IMR-90 (cell line): Measurements from ENCODE around the gene BCAS1. TPM values are rescaled to one million over a fixed set of nuclear protein-coding genes. Genes with fewer than 3 reads are reported as not detected.

Experiments
- ATAC-seq: fragments of 200-7000 bp; cut with Tn5 transposase; 2 replicates; pipeline ENCODE4 v1.9.1; 2020; ENCODE audit warnings: low read depth, mild to moderate bottlenecking, moderate library complexity
- BruUV-seq: library from RNA; stranded (reverse); fragments of 400-500 nt; replicated peaks from 2 replicates; lab custom pipeline; 2021; lab: Mats Ljungman, UMichigan
- CTCF ChIA-PET: fragments of 300-600 bp; formaldehyde crosslinking; extraction: SDS; loops from one replicate; lab custom pipeline; 2021; ENCODE audit warnings: antibody characterized with exemption; lab: Yijun Ruan, JAX
- POLR2A ChIA-PET: fragments of 300-600 bp; sonication (Branson Sonifier 250); formaldehyde crosslinking; loops from one replicate; lab custom pipeline; 2022; ENCODE audit warnings: antibody characterized with exemption; ENCODE audit not compliant: unreplicated experiment; lab: Charles Lee
- DNase-seq: peaks from one replicate; pipeline ENCODE4 v3.0.0; 2013
- H2AFZ ChIP-seq: replicated peaks from 2 replicates; pipeline ENCODE3; 2013; ENCODE audit warnings: low read length, mild to moderate bottlenecking; ENCODE audit not compliant: poor library complexity
- H2AK5ac ChIP-seq: 2 replicates; pipeline ENCODE4 v1.6.1; 2013; ENCODE audit warnings: low read depth, low read length, inconsistent platforms
- H2AK9ac ChIP-seq: replicated peaks from 2 replicates; pipeline ENCODE3; 2013; ENCODE audit warnings: mild to moderate bottlenecking, low read depth, low read length, moderate library complexity; ENCODE audit not compliant: poor library complexity
- H2BK120ac ChIP-seq: 2 replicates; pipeline ENCODE4 v1.6.1; 2013; ENCODE audit warnings: low read depth, low read length, inconsistent platforms
- H2BK15ac ChIP-seq: 3 replicates; pipeline ENCODE4 v1.6.1; 2013; ENCODE audit warnings: low read depth, low read length, inconsistent platforms
- H2BK20ac ChIP-seq: 2 replicates; pipeline ENCODE4 v1.6.1; 2013; ENCODE audit warnings: low read depth, mild to moderate bottlenecking, inconsistent platforms, low read length, moderate library complexity
- H2BK5ac ChIP-seq: 2 replicates; pipeline ENCODE4 v1.6.1; 2013; ENCODE audit warnings: mild to moderate bottlenecking, low read depth, low read length, inconsistent platforms; ENCODE audit not compliant: poor library complexity, severe bottlenecking
- H3K14ac ChIP-seq: replicated peaks from 2 replicates; pipeline ENCODE4 v1.6.1; 2013; ENCODE audit warnings: low read depth, low read length, inconsistent platforms
- H3K18ac ChIP-seq: 2 replicates; pipeline ENCODE4 v1.6.1; 2013; ENCODE audit warnings: low read depth, low read length, control low read depth
- H3K23ac ChIP-seq: 2 replicates; pipeline ENCODE4 v1.6.1; 2013; ENCODE audit warnings: low read depth, low read length, inconsistent platforms
- H3K27ac ChIP-seq: 2 replicates; pipeline ENCODE4 v1.5.1; 2013; ENCODE audit warnings: mild to moderate bottlenecking, control low read depth, low read length; ENCODE audit not compliant: insufficient read depth
- H3K27me3 ChIP-seq: 2 replicates; pipeline ENCODE4 v1.6.1; 2013; ENCODE audit warnings: low read length; ENCODE audit not compliant: control insufficient read depth, insufficient read depth
- H3K36me3 ChIP-seq: 2 replicates; pipeline ENCODE4 v1.6.1; 2013; ENCODE audit warnings: low read length, mixed read lengths; ENCODE audit not compliant: control insufficient read depth, insufficient read depth
- H3K4ac ChIP-seq: 2 replicates; pipeline ENCODE4 v1.6.1; 2013; ENCODE audit warnings: low read depth, low read length, inconsistent platforms
- H3K4me1 ChIP-seq: 2 replicates; pipeline ENCODE4 v1.6.1; 2013; ENCODE audit warnings: low read length, mixed read lengths; ENCODE audit not compliant: control insufficient read depth, insufficient read depth
- H3K4me2 ChIP-seq: 2 replicates; pipeline ENCODE4 v1.6.1; 2013; ENCODE audit warnings: low read depth, mild to moderate bottlenecking, control low read depth, low read length, moderate library complexity
- H3K4me3 ChIP-seq: 2 replicates; pipeline ENCODE4 v1.5.1; 2013; ENCODE audit warnings: low read depth, mild to moderate bottlenecking, control low read depth, low read length, moderate library complexity; ENCODE audit not compliant: insufficient read depth
- H3K56ac ChIP-seq: 2 replicates; pipeline ENCODE4 v1.6.1; 2013; ENCODE audit warnings: low read length, inconsistent platforms; ENCODE audit not compliant: insufficient read depth; ENCODE audit errors: extremely low read depth
- H3K79me1 ChIP-seq, 2 experiments: 2 replicates each; pipeline ENCODE4 v1.6.1; 2013; ENCODE audit warnings: low read length in 2 of 2, inconsistent platforms in 1 of 2, low read depth in 1 of 2
- H3K9ac ChIP-seq: 2 replicates; pipeline ENCODE4 v1.6.1; 2013; ENCODE audit warnings: low read depth, low read length, control low read depth
- H3K9me1 ChIP-seq: 2 replicates; pipeline ENCODE4 v1.6.1; 2013; ENCODE audit warnings: low read length, inconsistent platforms; ENCODE audit not compliant: insufficient read depth
- H3K9me3 ChIP-seq: 2 replicates; pipeline ENCODE4 v1.6.1; 2013; ENCODE audit warnings: low read length; ENCODE audit not compliant: control insufficient read depth, insufficient read depth
- H4K20me1 ChIP-seq: 2 replicates; pipeline ENCODE4 v1.6.1; 2013; ENCODE audit warnings: low read length, inconsistent platforms; ENCODE audit not compliant: insufficient read depth
- H4K5ac ChIP-seq: 2 replicates; pipeline ENCODE4 v1.6.1; 2013; ENCODE audit warnings: mild to moderate bottlenecking, low read depth, low read length, control low read depth
- H4K8ac ChIP-seq, 2 experiments: 2 replicates each; pipeline ENCODE4 v1.6.1; 2013; ENCODE audit warnings: low read depth in 2 of 2, low read length in 2 of 2, control low read depth in 1 of 2, inconsistent platforms in 1 of 2
- H4K91ac ChIP-seq: 2 replicates; pipeline ENCODE4 v1.6.1; 2013; ENCODE audit warnings: low read depth, low read length, inconsistent platforms; ENCODE audit not compliant: insufficient read depth
- CEBPB ChIP-seq: IDR thresholded peaks from 2 replicates; pipeline ENCODE4 v1.6.1; 2012; ENCODE audit warnings: low read depth, low read length, improper control_type of control experiment
- FOS ChIP-seq: fragments of 150-350 bp; IDR thresholded peaks from 2 replicates; pipeline ENCODE4 v1.6.1; 2016; ENCODE audit warnings: low read depth, low read length
- MAFK ChIP-seq: IDR thresholded peaks from 2 replicates; pipeline ENCODE4 v1.6.1; 2012; ENCODE audit warnings: low read depth, low read length, improper control_type of control experiment
- MAZ ChIP-seq: IDR thresholded peaks from 2 replicates; pipeline ENCODE4 v1.6.1; 2012; ENCODE audit warnings: low read depth, mild to moderate bottlenecking, low read length, improper control_type of control experiment, moderate library complexity, borderline replicate concordance
- NFE2L2 ChIP-seq: fragments of 150-350 bp; IDR thresholded peaks from 2 replicates; pipeline ENCODE4 v1.6.1; 2016; ENCODE audit warnings: low read depth, mild to moderate bottlenecking, low read length
- RAD21 ChIP-seq: IDR thresholded peaks from 2 replicates; pipeline ENCODE4 v1.6.1; 2012; ENCODE audit warnings: low read length, improper control_type of control experiment
- WGBS, 2 experiments: methylation state at CpG; one replicate each; pipeline versions ENCODE4 v1.1.5 to v1.1.7; 2013; ENCODE audit warnings: missing lambda C conversion rate in 2 of 2; ENCODE audit not compliant: insufficient read length in 1 of 2; ENCODE audit errors: extremely low coverage in 2 of 2; 5-methylcytosine and 5-hydroxymethylcytosine counted together
- dilution Hi-C: fragments of 300-500 bp; cut with HindIII; formaldehyde crosslinking; loops from one replicate; pipeline ENCODE4 v1.14.3; 2018; ENCODE audit warnings: low sequenced_read_pairs; ENCODE audit not compliant: unreplicated experiment
- in situ Hi-C: fragments of 300-500 bp; cut with MboI; formaldehyde crosslinking; loops from 3 replicates; pipeline ENCODE4 v1.14.3; 2019; ENCODE audit warnings: low sequenced_read_pairs, inconsistent platforms, mixed read lengths
- intact Hi-C: fragments of 100-400 bp; cut with micrococcal nuclease; formaldehyde crosslinking; loops from 2 replicates; pipeline ENCODE4 v1.10.0; 2022
- polyA plus RNA-seq, 3 experiments: library from polyadenylated mRNA; depleted of rRNA; stranded (reverse); fragments of >200 nt; gene quantifications; 2 replicates each; pipeline ENCODE4 v1.2.3, GENCODE V29; 2012; ENCODE audit warnings: low replicate concordance in 1 of 3
- total RNA-seq: library from RNA; depleted of rRNA; stranded (reverse); fragments of >200 nt; gene quantifications from 2 replicates; pipeline ENCODE4 v1.2.3, GENCODE V29; 2012

Gene BCAS1
- total and polyA plus RNA-seq, 2 of the 4 experiments (the other 2 are of a cell fraction), result under 0.01 TPM; not detected in 1

DNA sequence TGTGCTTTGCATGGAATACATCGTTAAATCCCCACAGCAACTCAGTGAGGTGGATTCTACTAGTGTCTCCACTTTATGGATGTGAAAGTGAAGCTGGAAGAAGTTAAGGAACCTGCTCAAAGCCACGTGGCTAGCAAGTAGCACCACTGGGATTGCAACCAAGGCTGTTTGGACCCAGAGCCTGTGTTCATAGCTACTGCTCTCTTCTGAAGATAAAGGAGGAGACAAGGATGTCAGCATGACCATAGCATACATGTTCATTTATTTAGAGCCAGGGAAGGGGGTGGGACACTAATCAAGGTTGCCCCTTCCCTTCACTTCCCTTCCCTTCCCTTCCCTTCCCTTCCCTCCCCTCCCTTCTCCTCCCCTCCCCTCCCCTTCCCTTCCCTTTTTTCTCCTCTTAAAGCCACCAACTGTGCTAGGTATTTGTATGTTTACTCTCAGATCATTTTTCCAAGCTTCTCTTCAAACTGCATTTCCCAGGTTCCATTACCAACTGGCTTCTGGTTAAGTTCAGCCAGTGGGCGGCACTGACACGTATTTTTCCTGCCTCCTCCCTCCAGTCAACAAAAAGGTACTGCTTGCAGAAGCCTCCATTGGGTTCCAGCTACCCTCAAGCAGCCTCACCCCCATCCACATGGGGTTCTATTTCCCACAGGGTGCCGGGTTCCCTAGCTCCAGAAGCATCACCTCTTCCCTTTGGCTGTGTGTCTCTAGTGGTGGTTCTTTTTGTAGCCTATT lies 134.9 kb downstream of the BCAS1 start:
- Histone ChIP-seq H3K4me3 (no peak overlapping the region), H2AK5ac (peak overlapping the region; percentile 88), H3K9ac (no peak overlapping the region), H3K18ac (peak overlapping the region; percentile 79), H4K20me1 (no peaks in the 10 kb centered on the region), H3K9me1 (peaks cover 10% of the 10 kb centered on the region), H2BK20ac (peak overlapping the region; percentile 91), H4K8ac (peak overlapping the region; percentile 38 to 84), H2AFZ (peak overlapping the region; percentile 77), H4K91ac (peak overlapping the region; percentile 65), H4K5ac (peak overlapping the region; percentile 60), H3K4me1 (peaks cover 10% of the 10 kb centered on the region), H3K79me1 (peaks cover 0 to 3% of the 10 kb centered on the region in 2 experiments; a peak in 1 of 4 replicates), H3K27me3 (no peaks in the 10 kb centered on the region), H3K4ac (peak overlapping the region; percentile 90), H2BK15ac (peak overlapping the region; percentile 91; the same call in 2 of the 3 replicates), H3K4me2 (no peak overlapping the region), H3K9me3 (no peaks in the 10 kb centered on the region), H3K56ac (no peak overlapping the region), H3K36me3 (no peaks in the 10 kb centered on the region), H2AK9ac (peak overlapping the region; percentile 10), H2BK120ac (peak overlapping the region; percentile 92), H3K23ac (peak overlapping the region; percentile 70; the same call in 1 of the 2 replicates), H3K14ac (peak overlapping the region; percentile 77), H3K27ac (no peak overlapping the region), H2BK5ac (peak overlapping the region; percentile 84)
- dilution Hi-C loops (no loop called here), in situ Hi-C loops (loop anchor here (25.0 kb wide), 2 partner anchors 773 to 1448 kb away; no protein-coding TSS in a partner anchor), intact Hi-C loops (no loop called here)
- TF ChIP-seq MAZ (no peak), FOS (no peak), RAD21 (no peak), MAFK (no peak), CEBPB (no peak), NFE2L2 (no peak)
- ATAC-seq (no peak), DNase-seq (no peak)
- no TSS peak for BruUV-seq
- WGBS, 2 experiments, result no CpG with 5 or more reads among the region's 5 CpGs
- ChIA-PET CTCF (interaction anchor here (0.6 to 1.5 kb wide), 4 partner anchors 11 to 358 kb away, joined by 3 to 5 read pairs (median 5); no protein-coding TSS in a partner anchor), POLR2A (no interaction called here)
